Left ventricle myocardium inferior (tissue), 1 donor: Measurements from ENCODE around the gene CDKL2. TPM values are rescaled to one million over a fixed set of nuclear protein-coding genes. Genes with fewer than 3 reads are reported as not detected.

Experiments used
- DNase-seq: peaks from one replicate; pipeline ENCODE4 v3.0.0-alpha.2; 2020
- H3K27ac ChIP-seq: fragments of 200-600 bp; replicated peaks from 2 replicates; pipeline ENCODE4 v1.8.0; 2021
- H3K27me3 ChIP-seq: fragments of 200-600 bp; 2 replicates; pipeline ENCODE4 v1.8.0; 2021; ENCODE audit warnings: low read depth
- H3K36me3 ChIP-seq: fragments of 200-600 bp; 2 replicates; pipeline ENCODE4 v1.8.0; 2021
- H3K4me1 ChIP-seq: fragments of 200-600 bp; 2 replicates; pipeline ENCODE4 v1.8.0; 2021
- H3K4me3 ChIP-seq: fragments of 200-600 bp; 2 replicates; pipeline ENCODE4 v1.8.0; 2021; ENCODE audit warnings: mild to moderate bottlenecking, moderate library complexity
- H3K9me3 ChIP-seq: fragments of 200-600 bp; replicated peaks from 2 replicates; pipeline ENCODE4 v1.8.0; 2021
- CTCF ChIP-seq: fragments of 200-600 bp; IDR thresholded peaks from 2 replicates; pipeline ENCODE4 v1.8.0; 2021; ENCODE audit warnings: antibody characterized with exemption, mild to moderate bottlenecking, borderline replicate concordance
- intact Hi-C: fragments of 100-400 bp; cut with micrococcal nuclease; formaldehyde crosslinking; loops from one replicate; pipeline ENCODE4 v1.11.0; 2022
- total RNA-seq: library from RNA; stranded (reverse); fragmentation: NEBNext Ultra II Directional; extraction: Animal tissue kit (Norgen Biotek cat#: 25700); gene quantifications from one replicate; pipeline ENCODE4 v1.2.1, GENCODE V29; 2021
- donor health status: DM: no; HTN: yes; CAD: no; lungs with severe emphysema.

The CDKL2 gene
- total RNA-seq, 1 donor from 2014 or later, result 0.11 TPM

GRCh38 chr4:75639124-75639695 is 8.9 kb upstream of the CDKL2 start:
- no peak for TF ChIP-seq CTCF
- intact Hi-C loops, result no loop called here
- Histone ChIP-seq H3K27ac (no peak overlapping the region), H3K36me3 (peaks cover 7% of the 10 kb centered on the region), H3K4me1 (no peaks in the 10 kb centered on the region), H3K9me3 (no peaks in the 10 kb centered on the region), H3K4me3 (no peak overlapping the region), H3K27me3 (no peaks in the 10 kb centered on the region)
- DNase-seq, result no peak

GRCh38 chr4:75637827-75638226 is 7.5 kb upstream of the CDKL2 start:
- Histone ChIP-seq H3K27me3 (no peaks in the 10 kb centered on the region), H3K9me3 (no peaks in the 10 kb centered on the region), H3K4me1 (no peaks in the 10 kb centered on the region), H3K27ac (no peak overlapping the region), H3K36me3 (no peaks in the 10 kb centered on the region), H3K4me3 (no peak overlapping the region)
- no peak for DNase-seq
- no peak for TF ChIP-seq CTCF
- intact Hi-C loops, result no loop called here

- H3K36me3 ChIP-seq, result no peaks in the 10 kb centered on the region
- no peaks in the 10 kb centered on the region for H3K4me1 ChIP-seq
- H3K9me3 ChIP-seq, result no peaks in the 10 kb centered on the region
- DNase-seq, result no peak
- intact Hi-C loops, result no loop called here
- TF ChIP-seq CTCF, result no peak
- H3K27ac ChIP-seq, result no peak overlapping the region
- H3K4me3 ChIP-seq, result no peak overlapping the region
- no peaks in the 10 kb centered on the region for H3K27me3 ChIP-seq
These were observed 6.8 kb upstream of the CDKL2 start for GRCh38 chr4:75637176-75637575.

GRCh38 chr4:75634951-75635350 is 4.6 kb upstream of the CDKL2 start:
- no peak overlapping the region for H3K4me3 ChIP-seq
- intact Hi-C loops, result no loop called here
- no peaks in the 10 kb centered on the region for H3K27me3 ChIP-seq
- DNase-seq, result no peak
- peaks cover 10% of the 10 kb centered on the region for H3K4me1 ChIP-seq
- no peak overlapping the region for H3K27ac ChIP-seq
- no peaks in the 10 kb centered on the region for H3K36me3 ChIP-seq
- no peak for TF ChIP-seq CTCF
- no peaks in the 10 kb centered on the region for H3K9me3 ChIP-seq

- no peak for TF ChIP-seq CTCF
- no peak for DNase-seq
- no peak overlapping the region for H3K4me3 ChIP-seq
These were observed 4.0 kb upstream of the CDKL2 start for GRCh38 chr4:75634281-75634680.

GRCh38 chr4:75633846-75634245 is 3.5 kb upstream of the CDKL2 start:
- Histone ChIP-seq H3K9me3 (no peaks in the 10 kb centered on the region), H3K36me3 (no peaks in the 10 kb centered on the region), H3K4me1 (peaks cover 12% of the 10 kb centered on the region), H3K27me3 (no peaks in the 10 kb centered on the region), H3K4me3 (no peak overlapping the region), H3K27ac (no peak overlapping the region)
- intact Hi-C loops, result no loop called here
- TF ChIP-seq CTCF, result no peak
- DNase-seq, result no peak

More at GRCh38 chr4:75634281-75634680, 4.0 kb upstream of the CDKL2 start:
- intact Hi-C loops, result no loop called here
- no peak overlapping the region for H3K27ac ChIP-seq
- H3K9me3 ChIP-seq, result no peaks in the 10 kb centered on the region
- H3K36me3 ChIP-seq, result no peaks in the 10 kb centered on the region
- H3K27me3 ChIP-seq, result no peaks in the 10 kb centered on the region
- H3K4me1 ChIP-seq, result peaks cover 12% of the 10 kb centered on the region
